Keratinocyte (primary cell): Measurements from ENCODE around the gene GPRC5B. TPM values are rescaled to one million over a fixed set of nuclear protein-coding genes. Genes with fewer than 3 reads are reported as not detected.

Experiments
- DNase-seq: peaks from one replicate; pipeline ENCODE4 v3.0.0-alpha.2; 2011; ENCODE audit warnings: low read depth, missing footprints, low spot score
- FAIRE-seq: peaks from 2 replicates; lab custom pipeline; 2011; peaks lifted over from hg19 to GRCh38; lab: Jason Lieb, UNC
- H2AFZ ChIP-seq: 2 replicates; pipeline ENCODE4 v1.6.0; 2012; ENCODE audit warnings: low read length, control low read depth, inconsistent platforms; ENCODE audit not compliant: control insufficient read depth
- H3K27ac ChIP-seq: 2 replicates; pipeline ENCODE4 v1.5.1; 2011; ENCODE audit warnings: low read length; ENCODE audit not compliant: control insufficient read depth, insufficient read depth
- H3K27me3 ChIP-seq: 3 replicates; pipeline ENCODE4 v1.6.0; 2011; ENCODE audit warnings: low read length; ENCODE audit not compliant: control insufficient read depth, insufficient read depth; ENCODE audit errors: extremely low read depth
- H3K36me3 ChIP-seq, 2 experiments: 2 replicates in 1 of 2; 3 replicates in 1 of 2; pipeline ENCODE4 v1.5.1; 2011; ENCODE audit warnings: low read length in 2 of 2, mild to moderate bottlenecking in 1 of 2; ENCODE audit not compliant: control insufficient read depth in 2 of 2, insufficient read depth in 2 of 2; ENCODE audit errors: extremely low read depth in 1 of 2
- H3K4me1 ChIP-seq: 3 replicates; pipeline ENCODE4 v1.5.1; 2011; ENCODE audit warnings: low read length; ENCODE audit not compliant: control insufficient read depth, insufficient read depth; ENCODE audit errors: extremely low read depth
- H3K4me2 ChIP-seq: 3 replicates; pipeline ENCODE4 v1.6.0; 2011; ENCODE audit warnings: low read depth, low read length; ENCODE audit not compliant: control insufficient read depth, insufficient read depth; ENCODE audit errors: extremely low read depth
- H3K4me3 ChIP-seq, 3 experiments: fragments of 200-600 bp in 1 of 3; sonication (generic) in 1 of 3; 2 replicates in 2 of 3; 3 replicates in 1 of 3; pipeline ENCODE4 v1.5.1; 2011 to 2016; ENCODE audit warnings: low read length in 3 of 3, mild to moderate bottlenecking in 3 of 3, control low read depth in 2 of 3, inconsistent platforms in 1 of 3, low read depth in 1 of 3, mixed read lengths in 1 of 3, mixed run types in 1 of 3, moderate library complexity in 1 of 3; ENCODE audit not compliant: control insufficient read depth in 2 of 3, insufficient read depth in 2 of 3; ENCODE audit errors: extremely low read depth in 1 of 3
- H3K79me2 ChIP-seq: 2 replicates; pipeline ENCODE4 v1.6.0; 2012; ENCODE audit warnings: low read length; ENCODE audit not compliant: control insufficient read depth, insufficient read depth
- H3K9ac ChIP-seq: 3 replicates; pipeline ENCODE4 v1.6.0; 2011; ENCODE audit warnings: low read length; ENCODE audit not compliant: control insufficient read depth, insufficient read depth; ENCODE audit errors: extremely low read depth
- H3K9me1 ChIP-seq: 3 replicates; pipeline ENCODE4 v1.6.0; 2011; ENCODE audit warnings: low read length; ENCODE audit not compliant: control insufficient read depth, insufficient read depth; ENCODE audit errors: extremely low read depth
- H3K9me3 ChIP-seq: 2 replicates; pipeline ENCODE4 v1.5.1; 2012; ENCODE audit warnings: low read depth, low read length; ENCODE audit not compliant: control insufficient read depth
- H4K20me1 ChIP-seq: 3 replicates; pipeline ENCODE4 v1.6.0; 2011; ENCODE audit warnings: low read length; ENCODE audit not compliant: control insufficient read depth, insufficient read depth; ENCODE audit errors: extremely low read depth
- CTCF ChIP-seq, 3 experiments: IDR thresholded peaks in 1 of 3; conservative IDR thresholded peaks in 1 of 3; optimal IDR thresholded peaks in 1 of 3; 2 replicates in 2 of 3; 3 replicates in 1 of 3; pipeline versions ENCODE3 to v1.5.1; 2011; ENCODE audit warnings: low read length in 3 of 3, mild to moderate bottlenecking in 3 of 3, moderate library complexity in 2 of 3, control low read depth in 1 of 3, inconsistent platforms in 1 of 3; ENCODE audit not compliant: insufficient read depth in 2 of 3; ENCODE audit errors: extremely low read depth in 1 of 3
- EZH2 ChIP-seq: IDR thresholded peaks from one replicate; pipeline ENCODE4 v1.6.1; 2012; ENCODE audit warnings: inconsistent platforms, mild to moderate bottlenecking, low read length, moderate library complexity
- dilution Hi-C: fragments of 300-500 bp; cut with MboI; formaldehyde crosslinking; loops from one replicate; pipeline ENCODE4 v1.7.0; 2020; ENCODE audit warnings: low sequenced_read_pairs; ENCODE audit not compliant: extremely low pct_ligation_motif_present
- polyA plus RNA-seq, 5 experiments: library from polyadenylated mRNA; depleted of rRNA in 3 of 5; stranded (reverse) in 3 of 5; stranded (forward) in 1 of 5; unstranded in 1 of 5; fragments of >200 nt; gene quantifications; 1 replicate in 1 of 5; 2 replicates in 3 of 5; 3 replicates in 1 of 5; pipeline versions ENCODE4 v1.2.1 to v1.2.3, GENCODE V29; 2011 to 2012; ENCODE audit warnings: missing spikeins in 2 of 5, low read depth in 1 of 5, low replicate concordance in 1 of 5

The GPRC5B gene
- polyA plus RNA-seq, 1 donor (not counting 4 experiments of a cell fraction or from before 2014, with no cell fraction given), result 0.03 TPM

- no peaks in the 10 kb centered on the region for H3K4me1 ChIP-seq
- no peaks in the 10 kb centered on the region for H3K9me1 ChIP-seq
- no peak overlapping the region for H3K4me3 ChIP-seq
- H3K36me3 ChIP-seq, result no peaks in the 10 kb centered on the region
- H4K20me1 ChIP-seq, result no peaks in the 10 kb centered on the region
- no peaks in the 10 kb centered on the region for H3K79me2 ChIP-seq
- H2AFZ ChIP-seq, result no peak overlapping the region
- FAIRE-seq (no peak), DNase-seq (no peak)
- H3K27ac ChIP-seq, result no peak overlapping the region
- peaks cover 4% of the 10 kb centered on the region for H3K27me3 ChIP-seq
- dilution Hi-C loops, result no loop called here
- no peaks in the 10 kb centered on the region for H3K9me3 ChIP-seq
- no peak overlapping the region for H3K4me2 ChIP-seq
- no peak for TF ChIP-seq EZH2
- no peak for TF ChIP-seq CTCF (optimal IDR thresholded peaks at IDR 0.05 in 1 of 3, IDR thresholded peaks at IDR 0.05 in 1 of 3, conservative IDR thresholded peaks at IDR 0.05 in 1 of 3; ENCODE audit: extremely low read depth in 1 of 3, insufficient read depth in 2 of 3, low read length in 3 of 3)
- H3K9ac ChIP-seq, result no peak overlapping the region
Observed at GRCh38 chr16:19864566-19864965, 20.1 kb downstream of the GPRC5B start.

GRCh38 chr16:19863990-19864389, 20.7 kb downstream of the GPRC5B start:
- H4K20me1 ChIP-seq, result no peaks in the 10 kb centered on the region
- H3K9me3 ChIP-seq, result no peaks in the 10 kb centered on the region
- DNase-seq (no peak), FAIRE-seq (no peak)
- no peak overlapping the region for H3K4me3 ChIP-seq
- H3K79me2 ChIP-seq, result no peaks in the 10 kb centered on the region
- no peaks in the 10 kb centered on the region for H3K9me1 ChIP-seq
- no peak for TF ChIP-seq EZH2
- no peak for TF ChIP-seq CTCF (optimal IDR thresholded peaks at IDR 0.05 in 1 of 3, IDR thresholded peaks at IDR 0.05 in 1 of 3, conservative IDR thresholded peaks at IDR 0.05 in 1 of 3; ENCODE audit: extremely low read depth in 1 of 3, insufficient read depth in 2 of 3, low read length in 3 of 3)
- H3K4me2 ChIP-seq, result no peak overlapping the region
- no peaks in the 10 kb centered on the region for H3K4me1 ChIP-seq
- dilution Hi-C loops, result no loop called here
- H3K9ac ChIP-seq, result no peak overlapping the region
- no peak overlapping the region for H2AFZ ChIP-seq
- no peaks in the 10 kb centered on the region for H3K36me3 ChIP-seq
- H3K27me3 ChIP-seq, result peaks cover 4% of the 10 kb centered on the region
- no peak overlapping the region for H3K27ac ChIP-seq
